ENCODE data around the gene ATXN2.
A peak's percentile ranks its signal among the peaks of the same experiment; 100 is the strongest.

The ATXN2 gene

DNA sequence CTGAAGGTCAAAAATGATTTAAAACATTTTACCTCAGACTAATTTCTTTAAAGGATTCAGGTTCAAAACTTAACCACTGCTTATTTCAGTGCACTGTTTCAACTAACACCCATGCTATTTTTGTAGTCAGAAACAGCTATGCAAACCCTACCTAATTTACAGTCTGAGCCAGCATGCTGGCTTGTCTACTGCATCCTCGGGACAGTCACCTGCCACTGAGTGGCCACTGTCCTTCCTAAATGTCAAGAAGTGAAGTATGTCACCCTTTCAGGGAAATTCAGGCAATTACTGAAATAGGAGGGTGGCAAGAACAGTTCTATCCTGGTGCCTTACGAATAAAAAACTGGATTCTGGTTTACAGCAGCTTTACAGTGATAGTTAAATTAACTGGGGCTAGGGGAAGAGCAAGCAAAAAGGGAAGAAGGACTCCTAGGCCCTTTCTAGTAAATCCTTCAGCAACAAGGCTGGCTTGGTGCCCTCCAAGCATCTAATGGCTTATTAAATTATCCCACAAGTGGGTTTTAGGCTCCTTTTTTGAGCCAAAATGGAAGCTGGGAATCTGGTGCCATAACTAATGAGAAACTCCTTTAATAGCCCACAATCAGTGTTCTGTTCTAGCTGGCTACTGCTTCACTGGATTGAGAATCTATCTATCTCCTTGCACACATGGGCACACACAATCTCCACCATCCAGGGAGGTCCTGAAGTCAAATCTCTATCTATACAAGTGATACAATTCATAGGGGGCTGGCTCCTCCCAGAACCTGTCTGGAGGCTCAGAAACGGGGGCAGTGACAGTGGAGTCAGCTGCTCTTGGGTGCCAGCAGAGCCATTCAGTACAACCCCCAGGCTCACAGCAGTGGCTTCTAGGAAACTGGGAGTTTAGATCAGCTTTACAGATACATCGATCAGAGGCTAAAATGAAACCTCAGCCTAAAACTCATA is 150.0 kb downstream of the ATXN2 start:
- DNase-seq, result no peak

DNA sequence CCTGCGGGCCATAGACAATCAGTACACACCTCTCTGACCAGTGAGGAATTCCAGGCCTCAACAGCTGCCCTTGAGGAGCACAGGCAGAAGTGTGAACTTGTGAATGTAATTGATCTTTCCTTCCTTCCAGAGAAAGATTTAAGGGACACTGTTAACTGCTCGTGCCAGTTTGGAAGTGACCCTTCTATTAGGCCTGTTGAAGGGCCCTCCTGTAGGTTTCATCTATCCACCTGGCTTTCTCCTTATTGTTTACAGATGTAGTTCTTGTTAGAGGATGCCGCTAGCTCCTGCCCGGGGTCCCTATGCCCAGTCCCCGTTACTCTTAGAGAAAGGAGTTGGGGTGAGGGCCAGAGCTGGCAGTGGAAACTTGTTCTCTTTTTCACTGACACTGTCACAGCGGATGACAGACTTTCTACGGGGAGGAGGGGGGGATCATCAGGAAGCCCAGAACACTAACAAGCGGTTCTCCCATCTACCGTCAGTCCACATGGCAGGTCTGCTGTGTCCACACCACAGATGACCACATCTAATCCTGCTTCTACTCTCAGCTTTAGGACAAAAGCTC is 150.8 kb downstream of the ATXN2 start:
- DNase-seq, result no peak

DNA sequence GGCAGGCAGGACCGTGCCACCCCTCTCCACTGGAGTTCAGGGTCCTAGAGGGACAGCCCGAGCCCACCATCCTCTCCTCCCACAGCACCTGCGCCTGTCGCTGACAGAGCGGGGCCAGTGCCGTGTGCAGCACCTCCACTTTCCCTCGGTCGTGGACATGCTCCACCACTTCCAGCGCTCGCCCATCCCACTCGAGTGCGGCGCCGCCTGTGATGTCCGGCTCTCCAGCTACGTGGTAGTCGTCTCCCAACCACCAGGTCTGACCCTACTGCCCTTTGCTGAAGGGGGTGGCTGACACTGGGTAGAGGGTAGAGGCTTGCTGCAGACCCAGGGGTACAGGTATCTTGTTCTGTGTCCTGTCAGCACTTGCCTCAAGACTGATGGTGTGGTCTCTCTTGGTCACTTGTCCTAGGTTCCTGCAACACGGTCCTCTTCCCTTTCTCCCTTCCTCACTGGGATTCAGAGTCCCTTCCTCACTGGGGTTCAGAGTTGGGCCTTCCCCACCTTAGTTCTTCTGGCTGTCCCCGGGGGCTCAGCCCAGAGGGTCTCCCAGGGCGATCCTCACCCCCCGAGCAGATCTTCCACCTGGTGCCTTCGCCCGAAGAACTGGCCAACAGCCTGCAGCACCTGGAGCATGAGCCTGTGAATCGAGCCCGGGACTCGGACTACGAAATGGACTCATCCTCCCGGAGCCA is 151.4 kb downstream of the ATXN2 start:
- no peak for DNase-seq

DNA sequence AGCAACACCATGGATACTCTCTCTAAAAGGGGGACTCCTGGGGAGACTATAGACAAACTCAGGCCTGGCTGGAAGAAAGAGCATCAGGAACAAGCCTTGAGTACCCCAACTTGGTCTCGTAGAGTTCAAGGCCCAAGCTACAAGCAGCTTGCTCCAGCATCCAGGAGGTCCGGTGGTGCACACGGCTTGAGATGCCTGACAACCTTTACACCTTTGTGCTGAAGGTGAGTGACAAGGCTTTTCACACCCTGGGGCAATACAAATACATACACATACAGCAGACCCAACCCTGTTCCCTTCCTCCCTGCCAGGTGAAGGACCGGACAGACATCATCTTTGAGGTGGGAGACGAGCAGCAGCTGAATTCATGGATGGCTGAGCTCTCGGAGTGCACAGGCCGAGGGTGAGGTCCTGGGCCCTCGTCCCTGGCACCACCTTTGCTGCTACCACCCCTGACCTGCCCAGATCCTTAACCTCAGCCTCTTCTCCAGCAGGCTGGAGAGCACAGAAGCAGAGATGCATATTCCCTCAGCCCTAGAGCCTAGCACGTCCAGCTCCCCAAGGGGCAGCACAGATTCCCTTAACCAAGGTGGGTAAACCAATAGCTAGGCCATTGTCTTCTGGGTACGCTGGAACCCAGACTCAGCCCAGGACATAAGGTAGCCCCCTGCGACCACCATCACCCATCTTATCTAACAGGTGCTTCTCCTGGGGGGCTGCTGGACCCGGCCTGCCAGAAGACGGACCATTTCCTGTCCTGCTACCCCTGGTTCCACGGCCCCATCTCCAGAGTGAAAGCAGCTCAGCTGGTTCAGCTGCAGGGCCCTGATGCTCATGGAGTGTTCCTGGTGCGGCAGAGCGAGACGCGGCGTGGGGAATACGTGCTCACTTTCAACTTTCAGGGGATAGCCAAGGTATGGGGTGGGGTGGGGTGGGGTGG is 152.2 kb downstream of the ATXN2 start:
- DNase-seq, result no peak

DNA sequence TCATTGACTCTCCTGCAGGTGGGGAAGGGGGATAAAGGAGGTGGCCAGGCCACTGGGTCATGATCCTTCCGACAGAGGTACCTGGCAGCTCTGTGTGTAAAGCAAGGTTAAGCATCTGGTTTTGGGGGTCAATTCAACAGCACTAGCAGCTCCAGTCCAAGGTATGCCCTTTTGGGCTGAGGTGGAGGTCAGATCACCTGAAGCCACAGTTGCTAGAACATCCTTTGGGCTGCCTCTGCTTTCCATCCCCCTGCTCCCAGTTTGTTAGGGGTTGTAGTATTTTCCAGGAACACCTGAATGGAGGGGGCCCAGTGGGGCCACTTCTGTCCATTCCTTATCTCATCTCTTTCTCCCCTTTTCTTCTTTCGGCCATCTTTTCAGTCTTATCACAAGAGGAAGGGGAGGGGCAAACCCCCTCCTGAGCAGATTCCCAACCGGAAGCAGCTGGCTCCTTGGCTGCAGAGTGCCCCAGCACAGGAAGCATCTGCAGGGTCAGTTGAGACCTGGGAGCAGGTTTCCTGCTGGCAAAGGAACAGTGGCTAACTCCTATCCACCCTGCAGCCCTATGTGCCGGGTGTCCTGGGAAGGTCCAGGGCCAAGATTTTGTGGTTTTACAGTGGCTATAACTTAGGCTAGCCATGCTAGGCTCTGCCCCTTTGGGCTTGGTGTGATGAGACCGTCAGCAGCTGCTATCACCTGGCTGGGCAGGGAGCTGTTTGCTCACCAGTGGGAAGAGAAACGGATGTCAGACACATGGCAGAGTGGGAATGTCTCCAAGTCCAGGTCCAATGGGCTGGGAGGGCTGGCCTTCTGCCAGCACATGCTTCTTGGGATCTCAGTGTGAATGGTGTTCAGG is 153.2 kb downstream of the ATXN2 start:
- peak; percentile 79 for DNase-seq

DNA sequence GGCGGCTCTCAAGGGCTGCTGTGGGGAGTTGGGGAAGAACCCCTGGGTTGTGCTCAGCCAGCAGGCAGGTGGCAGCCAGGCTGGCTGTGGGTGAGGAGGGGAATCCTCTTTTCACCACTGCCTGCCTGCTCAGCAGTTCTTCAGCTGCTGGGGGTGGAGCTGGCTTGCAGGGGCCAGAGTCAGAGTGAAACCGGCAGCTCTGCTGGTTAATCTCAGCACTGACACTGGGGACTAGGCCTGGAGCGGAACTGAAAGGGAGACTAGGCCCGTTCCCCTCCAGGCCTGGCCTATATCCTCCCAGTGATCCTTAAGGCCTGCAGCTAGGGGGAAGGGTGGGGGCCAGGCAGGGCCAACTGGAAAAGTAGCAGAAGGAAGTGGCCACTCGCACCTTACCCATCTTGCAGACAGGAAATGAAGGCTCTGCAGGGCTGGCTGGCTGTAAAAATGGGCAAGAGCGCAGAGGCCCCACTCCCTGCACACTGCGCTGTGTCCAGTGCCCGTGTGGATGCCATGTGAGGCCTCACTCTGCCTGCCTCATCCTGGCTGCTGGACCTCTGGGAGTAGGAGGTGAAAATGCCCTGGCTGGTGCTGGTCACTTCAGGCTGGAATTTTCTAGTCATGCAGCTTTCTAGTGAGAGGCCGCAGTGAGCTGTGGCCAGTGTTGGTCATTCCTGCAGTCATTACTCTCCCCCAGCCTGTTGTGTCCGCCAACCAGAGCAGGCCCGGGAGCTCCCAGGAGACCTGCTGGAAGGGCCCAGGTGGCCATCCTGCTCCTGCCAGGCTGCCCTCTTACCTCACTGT is 154.0 kb downstream of the ATXN2 start:
- no peak for DNase-seq

DNA sequence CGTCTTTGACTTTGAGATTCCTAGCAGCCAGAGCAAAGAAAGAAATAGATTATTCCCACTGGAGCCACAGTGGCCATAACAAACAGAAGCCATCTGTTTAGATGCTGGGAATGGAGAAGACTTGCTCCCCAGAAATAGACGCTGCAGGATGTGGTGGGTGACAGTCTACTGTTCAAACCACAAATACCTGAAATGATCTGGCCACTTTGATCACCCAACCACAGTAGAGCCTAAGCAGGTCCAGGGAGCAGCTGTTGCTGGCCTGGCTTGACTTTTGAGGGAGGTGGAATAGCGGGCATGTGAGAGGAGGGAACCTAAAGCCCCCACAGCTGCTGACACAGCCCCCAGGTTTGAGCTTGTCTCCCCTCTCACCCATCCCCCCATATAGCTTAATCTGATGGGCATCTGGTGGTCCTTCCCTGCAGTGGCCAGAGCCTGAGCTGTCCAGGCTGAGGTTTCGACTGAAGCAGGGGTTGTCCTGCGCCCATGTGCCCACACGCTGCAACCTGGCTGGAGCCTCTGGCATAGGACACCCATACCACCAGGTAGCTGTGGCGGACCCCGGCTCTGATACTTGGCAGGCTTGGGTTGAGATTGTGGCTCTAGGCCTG is 154.7 kb downstream of the ATXN2 start:
- no peak for DNase-seq

DNA sequence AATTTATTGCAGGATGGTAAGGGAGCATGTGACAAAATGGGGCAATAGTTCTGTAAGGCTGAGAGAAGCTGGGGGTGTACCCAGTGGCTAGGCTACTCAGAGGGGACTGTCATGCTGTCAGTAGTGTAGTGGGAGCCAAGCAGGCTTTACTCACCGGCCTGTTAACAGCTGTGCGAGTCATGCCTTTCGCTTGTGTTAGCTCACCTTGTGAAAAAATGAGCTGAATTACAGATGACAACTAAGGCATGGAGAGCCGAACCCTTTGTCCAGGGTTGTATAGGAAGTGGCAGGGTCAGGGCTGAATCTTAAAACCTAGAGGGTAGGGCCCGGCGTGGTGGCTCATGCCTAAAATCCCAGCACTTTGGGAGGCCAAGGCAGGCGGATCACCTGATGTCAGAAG is 155.5 kb downstream of the ATXN2 start:
- no peak for DNase-seq

DNA sequence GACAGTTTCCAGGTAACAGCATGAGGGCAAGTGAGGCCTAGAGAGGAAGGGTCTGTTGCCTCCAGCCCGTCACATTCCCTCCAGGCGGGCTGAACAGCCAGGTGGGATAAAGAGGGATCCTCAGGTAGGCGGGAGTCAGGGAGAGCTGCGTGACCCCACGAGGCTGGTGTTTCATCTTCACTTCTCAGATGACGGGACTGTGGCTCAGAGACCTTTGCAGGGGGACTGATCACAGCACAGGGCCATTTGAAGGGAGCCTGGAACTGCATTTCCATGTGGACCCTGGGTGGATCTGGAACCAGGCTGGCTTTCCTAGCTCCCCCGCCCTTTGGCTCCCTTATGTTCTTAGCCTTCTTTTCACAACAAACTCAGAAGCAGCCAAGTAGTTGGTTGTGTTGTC is 156.0 kb downstream of the ATXN2 start:
- DNase-seq, result no peak

DNA sequence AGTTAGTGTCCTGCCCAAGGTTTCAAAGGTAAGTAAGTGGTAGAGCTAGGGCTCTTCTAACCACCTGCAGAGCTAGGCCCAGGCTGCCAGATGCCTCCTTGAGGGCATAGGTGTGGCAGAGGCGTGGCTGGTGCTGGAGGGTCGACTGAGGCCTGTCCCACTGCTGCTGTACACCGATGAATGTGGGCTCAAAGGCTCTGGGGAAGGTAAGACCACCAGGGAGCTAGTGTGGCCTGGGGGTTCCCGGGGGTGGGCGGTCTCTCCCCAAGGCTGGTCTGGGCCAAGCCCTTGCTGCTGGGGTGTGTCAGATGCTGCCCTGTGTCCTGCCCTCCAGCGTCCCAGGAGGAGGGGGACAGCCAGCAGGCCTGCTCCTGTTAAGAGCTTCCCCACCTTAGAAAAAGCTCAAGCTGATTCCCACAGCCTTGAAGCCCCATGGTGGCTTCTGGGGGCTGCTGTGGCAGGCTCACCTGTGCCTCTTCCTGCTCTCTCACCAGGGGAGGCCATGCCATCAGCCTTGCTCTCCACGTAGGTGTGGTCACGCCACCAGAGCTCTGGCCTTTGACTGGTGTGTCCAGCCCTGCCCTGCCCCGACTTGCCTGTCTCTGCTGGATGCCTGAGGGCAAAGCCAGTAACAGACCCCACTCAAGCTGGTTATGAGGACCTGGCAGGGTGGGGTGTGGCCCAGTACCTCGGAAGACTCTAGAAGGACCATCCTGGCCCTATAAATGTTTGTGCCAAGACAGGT is 156.6 kb downstream of the ATXN2 start:
- no peak for DNase-seq

DNA sequence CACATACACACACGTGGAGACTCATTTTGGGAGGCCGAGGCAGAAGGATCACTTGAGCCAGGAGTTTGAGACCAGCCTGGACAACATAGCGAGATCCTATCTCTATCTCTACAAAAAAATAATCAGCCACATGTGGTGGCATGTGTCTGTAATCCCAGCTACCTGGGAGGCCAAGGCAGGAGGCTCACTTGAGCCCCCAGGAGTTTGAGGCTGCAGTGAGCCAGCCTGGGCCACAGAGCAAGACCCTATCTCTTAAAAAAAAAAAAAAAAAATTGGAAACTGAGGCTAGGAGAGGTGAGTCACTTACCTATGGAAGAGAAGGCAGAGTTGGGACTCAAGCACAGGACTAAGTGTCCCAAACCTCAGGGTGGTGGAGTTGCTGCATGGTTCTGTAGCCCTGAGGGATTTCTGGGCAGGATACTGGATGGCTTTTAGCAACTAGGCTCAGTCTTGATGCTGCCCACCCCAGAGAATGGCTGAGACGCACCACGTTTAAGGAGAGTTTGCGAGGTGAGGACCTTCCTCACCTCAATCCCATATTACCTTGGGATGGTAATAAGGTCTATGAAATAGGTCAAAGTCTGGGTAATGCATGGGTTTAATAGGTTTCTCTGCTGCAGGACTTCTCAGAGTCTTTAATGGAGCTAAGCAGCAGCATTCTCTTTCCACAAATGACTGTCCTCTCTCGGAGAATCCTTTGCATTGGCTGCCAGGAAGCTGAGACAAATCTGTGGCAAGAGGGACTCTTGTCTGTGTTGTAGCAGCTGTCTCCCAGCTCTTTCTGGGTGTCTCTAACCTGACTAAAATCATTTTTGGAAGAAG is 157.8 kb downstream of the ATXN2 start:
- no peak for DNase-seq

DNA sequence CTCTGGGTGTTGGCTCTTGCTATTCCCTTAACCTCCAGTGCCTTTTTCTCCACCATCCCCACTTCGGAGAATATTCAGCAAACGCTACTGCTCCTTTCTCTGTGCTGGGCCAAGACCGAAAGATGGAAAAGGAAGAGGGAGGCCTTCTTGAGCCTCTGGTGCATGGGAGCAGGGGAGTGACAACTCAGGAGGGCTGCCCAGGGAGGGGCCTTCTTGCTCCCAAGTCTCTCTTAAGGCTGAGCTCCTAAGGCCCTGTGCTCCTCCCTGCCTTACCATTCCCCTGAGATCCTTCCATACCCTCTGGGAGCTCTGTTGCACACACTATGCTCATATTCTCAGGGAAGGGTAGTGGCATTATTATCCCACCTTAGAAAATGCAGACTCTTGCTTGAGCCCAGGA is 158.5 kb downstream of the ATXN2 start:
- DNase-seq, result no peak

DNA sequence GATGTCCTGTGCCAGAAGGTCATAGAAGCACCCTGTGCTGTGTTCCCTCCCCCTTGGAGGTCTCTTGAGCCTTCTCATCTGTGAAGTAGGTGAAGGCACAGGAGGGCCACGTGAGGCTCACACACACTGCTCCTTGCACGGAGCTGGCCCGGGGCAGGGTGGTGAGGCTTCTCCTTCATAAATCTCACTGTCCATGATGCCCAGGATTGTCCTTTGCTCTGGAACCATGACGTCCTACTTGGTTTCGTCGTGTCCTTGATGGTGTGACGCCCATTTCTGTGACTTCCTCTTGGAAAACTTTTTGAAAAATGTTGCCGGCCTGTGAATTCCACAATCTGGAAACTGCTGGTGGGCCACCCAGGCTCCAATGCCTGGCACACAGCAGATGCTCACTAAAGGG is 159.0 kb downstream of the ATXN2 start:
- DNase-seq, result no peak

DNA sequence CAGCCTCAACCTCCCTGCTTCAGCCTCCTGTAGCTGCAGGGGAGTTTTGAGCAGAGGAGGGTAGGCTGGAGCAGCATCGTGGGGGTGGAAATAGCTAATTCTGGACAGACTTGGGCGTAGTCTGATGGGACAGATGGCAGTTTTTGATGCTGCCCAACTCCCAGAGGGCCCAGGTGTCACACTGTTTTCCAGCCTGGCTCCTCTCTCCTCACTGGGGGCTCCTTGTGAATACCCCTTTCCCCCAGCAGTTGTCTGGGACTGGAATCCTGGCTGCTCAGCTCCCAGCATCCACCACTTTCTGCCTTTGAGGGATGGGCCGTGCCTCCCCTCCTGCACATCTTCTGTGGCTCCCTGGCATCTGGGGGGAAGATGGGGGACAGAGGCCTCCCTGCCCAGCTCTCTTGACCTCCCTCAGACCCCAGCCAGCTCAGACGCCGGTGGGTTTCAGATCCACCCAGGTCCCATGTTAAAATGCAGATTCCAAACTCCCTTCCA is 159.4 kb downstream of the ATXN2 start:
- DNase-seq, result no peak

DNA sequence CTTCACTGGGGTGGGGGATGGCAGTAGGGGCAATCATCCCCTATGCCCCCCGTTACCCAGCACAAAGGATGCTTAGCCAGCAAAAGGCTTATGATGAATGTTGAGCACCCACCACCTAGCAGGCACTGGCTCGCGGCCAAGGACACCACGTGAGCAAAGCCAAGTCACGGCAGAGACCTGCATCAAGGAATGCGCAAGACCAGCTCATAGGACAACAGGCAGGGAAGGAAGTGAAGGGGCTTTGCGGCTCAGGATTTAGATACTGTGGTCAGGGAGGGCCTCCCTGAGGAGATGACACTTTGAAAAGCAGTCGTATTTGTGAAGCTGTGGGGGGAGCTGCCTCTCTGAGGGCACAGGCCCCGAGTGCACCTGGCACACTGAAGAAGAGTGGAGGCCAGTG is 160.6 kb downstream of the ATXN2 start:
- DNase-seq, result peak; percentile 14

DNA sequence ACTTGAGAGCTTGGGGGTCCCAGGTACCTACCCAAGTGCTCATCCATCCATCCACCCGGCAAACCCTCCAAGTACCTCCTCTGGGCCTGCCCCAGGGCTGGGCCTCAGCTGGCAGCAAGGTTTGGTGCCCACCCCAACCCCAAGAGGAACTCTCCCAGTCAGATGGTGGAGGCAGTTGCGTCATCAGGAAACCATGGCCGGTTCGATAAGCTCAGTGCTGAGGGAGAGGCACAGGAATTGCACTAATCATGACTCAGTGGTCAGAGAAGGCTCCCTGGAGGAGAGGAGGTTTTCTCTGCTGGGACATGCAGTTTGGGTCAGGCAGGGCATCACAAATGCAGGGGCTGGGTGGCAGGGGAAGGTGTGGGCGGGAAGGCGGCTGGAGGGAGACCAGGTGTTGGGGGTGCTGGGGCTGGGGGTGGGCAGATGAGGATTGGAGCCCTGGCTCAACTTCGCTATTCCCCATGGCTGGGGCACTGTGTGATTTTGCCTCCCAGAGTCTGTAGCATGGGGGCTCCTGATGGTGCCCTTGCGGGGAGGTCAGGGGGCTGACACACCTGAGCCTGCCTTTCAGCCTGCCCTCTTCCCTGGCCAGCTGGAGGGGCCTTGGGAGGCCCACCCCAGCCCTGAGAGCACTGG is 161.2 kb downstream of the ATXN2 start:
- DNase-seq, result no peak

DNA sequence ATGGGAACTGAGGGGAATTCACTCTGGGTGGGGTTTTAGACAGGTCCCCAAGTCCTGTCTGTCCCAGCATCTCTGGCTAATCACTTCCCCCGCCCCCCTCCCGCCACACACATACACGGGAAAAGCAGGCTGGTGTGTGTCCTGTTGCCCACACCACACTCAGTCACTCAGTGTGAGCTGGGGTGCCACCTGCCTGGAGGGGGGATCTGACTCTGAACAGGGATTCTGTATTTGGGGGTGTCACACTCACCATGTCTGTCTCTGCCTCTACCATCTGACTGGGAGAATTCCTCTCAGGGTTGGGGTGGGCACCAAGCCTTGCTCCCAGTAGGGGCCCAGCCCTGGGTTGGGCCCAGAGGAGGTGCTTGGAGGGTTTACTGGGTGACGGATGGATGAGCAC is 162.3 kb downstream of the ATXN2 start:
- DNase-seq, result no peak

DNA sequence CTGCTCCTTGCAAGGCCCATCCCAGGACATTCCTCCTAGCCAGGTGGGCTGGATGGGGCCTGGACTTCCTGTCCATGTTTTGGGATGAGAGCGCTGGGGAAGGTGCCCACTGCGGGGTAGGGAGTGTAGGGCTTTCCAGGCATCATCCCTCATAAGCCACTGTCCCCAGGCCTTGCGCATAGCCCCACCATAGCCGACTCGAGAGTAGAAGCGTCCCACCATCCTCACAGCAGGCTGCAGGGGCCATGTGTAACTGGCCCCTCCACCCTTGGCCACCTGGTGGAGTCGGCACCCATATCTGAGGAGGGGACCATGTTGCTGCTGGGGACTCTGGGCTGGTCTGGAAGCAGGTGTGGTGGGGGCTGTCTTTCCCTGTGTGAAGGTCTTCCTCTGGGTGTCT is 162.8 kb downstream of the ATXN2 start:
- DNase-seq, result no peak

Data from COR-L47 (cell line).